Measurements from ENCODE around the gene PHLDB2.

The PHLDB2 gene

DNA sequence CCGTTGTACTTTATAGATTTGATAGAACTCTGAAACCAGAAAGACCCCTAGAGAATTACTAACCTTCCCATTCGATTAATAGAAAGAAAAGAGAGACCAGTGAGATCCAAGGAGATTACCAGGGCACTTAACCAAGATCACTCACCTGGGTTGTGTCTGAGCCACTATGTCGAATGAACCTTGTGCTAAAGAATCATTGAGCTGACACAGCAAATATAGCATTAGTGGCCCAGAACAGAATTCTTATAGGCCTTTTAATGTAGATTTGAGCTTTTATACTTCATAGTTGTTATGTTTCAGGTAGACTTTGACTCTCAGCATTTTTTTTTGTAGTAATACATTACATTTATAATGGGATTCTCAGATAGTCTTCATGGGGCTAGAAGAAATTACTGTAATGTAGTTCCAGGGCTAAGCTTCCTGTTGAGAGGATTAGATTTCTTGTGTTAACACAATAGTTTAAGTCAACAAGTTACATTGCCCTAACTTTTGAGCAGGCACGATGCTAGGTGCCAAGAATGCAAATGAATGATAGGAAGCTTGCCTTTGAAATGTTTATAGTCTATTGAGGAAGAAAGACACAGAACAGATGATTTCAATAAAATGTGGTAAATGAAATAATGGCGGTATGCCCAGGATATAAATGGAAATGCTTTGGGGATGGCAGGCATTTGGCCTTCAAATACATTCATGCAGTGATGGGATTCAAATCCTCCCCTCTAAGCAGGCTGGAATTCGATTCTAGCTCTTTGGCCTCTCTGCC is 95.3 kb downstream of the PHLDB2 start:
- TF ChIP-seq, protein P1, sequence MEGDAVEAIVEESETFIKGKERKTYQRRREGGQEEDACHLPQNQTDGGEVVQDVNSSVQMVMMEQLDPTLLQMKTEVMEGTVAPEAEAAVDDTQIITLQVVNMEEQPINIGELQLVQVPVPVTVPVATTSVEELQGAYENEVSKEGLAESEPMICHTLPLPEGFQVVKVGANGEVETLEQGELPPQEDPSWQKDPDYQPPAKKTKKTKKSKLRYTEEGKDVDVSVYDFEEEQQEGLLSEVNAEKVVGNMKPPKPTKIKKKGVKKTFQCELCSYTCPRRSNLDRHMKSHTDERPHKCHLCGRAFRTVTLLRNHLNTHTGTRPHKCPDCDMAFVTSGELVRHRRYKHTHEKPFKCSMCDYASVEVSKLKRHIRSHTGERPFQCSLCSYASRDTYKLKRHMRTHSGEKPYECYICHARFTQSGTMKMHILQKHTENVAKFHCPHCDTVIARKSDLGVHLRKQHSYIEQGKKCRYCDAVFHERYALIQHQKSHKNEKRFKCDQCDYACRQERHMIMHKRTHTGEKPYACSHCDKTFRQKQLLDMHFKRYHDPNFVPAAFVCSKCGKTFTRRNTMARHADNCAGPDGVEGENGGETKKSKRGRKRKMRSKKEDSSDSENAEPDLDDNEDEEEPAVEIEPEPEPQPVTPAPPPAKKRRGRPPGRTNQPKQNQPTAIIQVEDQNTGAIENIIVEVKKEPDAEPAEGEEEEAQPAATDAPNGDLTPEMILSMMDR (IDR thresholded peaks at IDR 0.05; ENCODE audit: low read depth, low read length), result no peak
- no peak overlapping the region for H3K4me3 ChIP-seq (ENCODE audit: low read depth, low read length)

DNA sequence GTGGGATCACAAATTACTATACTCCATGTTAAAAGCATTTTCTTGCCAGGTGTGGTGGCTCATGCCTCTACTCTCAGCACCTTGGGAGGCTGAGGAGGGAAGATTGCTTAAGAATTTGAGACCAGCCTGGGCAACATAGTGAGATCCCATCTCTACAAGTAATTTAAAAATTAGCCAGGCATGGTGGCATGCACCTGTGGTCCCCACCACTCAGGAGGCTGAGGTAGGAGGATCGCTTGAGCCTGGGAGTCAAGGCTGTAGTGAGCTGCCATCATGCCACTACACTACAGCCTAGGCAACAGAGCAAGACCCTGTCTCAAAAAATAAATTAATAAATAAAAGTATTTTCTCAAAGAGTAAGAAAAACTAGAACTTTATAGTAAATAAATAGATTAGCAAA is 96.8 kb downstream of the PHLDB2 start:
- TF ChIP-seq, protein P1 (IDR thresholded peaks at IDR 0.05; ENCODE audit: low read depth, low read length), result no peak

DNA sequence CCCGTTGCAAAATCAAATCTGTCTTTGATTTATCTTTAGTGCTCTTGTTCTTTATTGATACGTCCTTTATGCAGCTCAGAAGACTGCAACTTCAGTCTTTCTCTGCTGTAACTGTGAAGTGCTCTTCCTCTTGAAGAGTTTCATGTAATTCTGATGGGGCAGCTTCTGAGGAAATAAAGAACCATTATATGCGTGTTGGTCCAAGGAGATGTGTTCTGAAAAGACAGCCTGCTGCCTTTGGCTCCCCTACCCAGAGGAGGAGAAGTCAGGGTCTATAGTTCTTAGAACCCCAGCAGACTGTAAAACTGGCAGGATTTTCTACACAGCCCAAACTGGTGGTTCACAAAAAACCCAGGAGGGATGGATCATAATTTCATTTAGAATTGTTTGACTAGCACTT is 97.4 kb downstream of the PHLDB2 start:
- TF ChIP-seq, protein P1 (IDR thresholded peaks at IDR 0.05; ENCODE audit: low read depth, low read length), result no peak
- H3K4me3 ChIP-seq (ENCODE audit: low read depth, low read length), result no peak overlapping the region

More for the DNA sequence above, 96.8 kb downstream of the PHLDB2 start:
- no peak overlapping the region for H3K4me3 ChIP-seq (ENCODE audit: low read depth, low read length)

DNA sequence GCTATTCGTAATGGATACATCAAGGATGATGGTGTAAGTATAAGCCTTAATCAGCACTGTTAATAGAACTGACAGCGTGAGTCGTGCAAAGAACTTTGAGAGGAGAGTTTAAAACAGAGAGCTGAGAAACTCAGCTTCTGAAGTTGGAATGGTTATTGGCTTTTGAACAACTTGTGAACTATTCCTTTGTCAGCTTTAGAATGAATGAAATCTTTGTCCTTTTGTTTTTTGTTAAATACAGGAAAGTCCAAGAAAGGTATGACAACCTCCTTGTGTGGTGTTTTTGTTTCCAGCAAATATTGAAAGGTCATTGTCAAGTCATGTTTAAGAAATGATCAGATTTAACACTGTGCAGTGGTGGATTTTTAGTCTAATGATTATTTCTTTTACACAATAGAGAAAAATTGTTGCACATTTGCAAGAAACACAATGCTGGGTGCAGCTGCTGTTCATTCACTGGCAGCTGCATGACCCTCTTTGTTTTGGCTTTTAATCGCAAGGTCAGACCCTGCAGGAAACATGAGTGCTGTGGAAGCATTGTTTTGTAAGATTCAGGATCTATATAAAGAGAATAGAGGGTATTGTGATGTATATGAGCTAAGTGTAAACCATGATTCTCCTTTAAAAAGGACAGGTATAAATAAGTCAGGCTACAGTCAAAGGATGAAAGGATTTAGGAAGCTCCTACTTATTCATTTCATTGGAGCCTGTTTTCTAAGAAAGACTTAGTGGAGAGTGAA is 98.1 kb downstream of the PHLDB2 start:
- TF ChIP-seq, protein P1 (IDR thresholded peaks at IDR 0.05; ENCODE audit: low read depth, low read length), result no peak
- no peak overlapping the region for H3K4me3 ChIP-seq (ENCODE audit: low read depth, low read length)

DNA sequence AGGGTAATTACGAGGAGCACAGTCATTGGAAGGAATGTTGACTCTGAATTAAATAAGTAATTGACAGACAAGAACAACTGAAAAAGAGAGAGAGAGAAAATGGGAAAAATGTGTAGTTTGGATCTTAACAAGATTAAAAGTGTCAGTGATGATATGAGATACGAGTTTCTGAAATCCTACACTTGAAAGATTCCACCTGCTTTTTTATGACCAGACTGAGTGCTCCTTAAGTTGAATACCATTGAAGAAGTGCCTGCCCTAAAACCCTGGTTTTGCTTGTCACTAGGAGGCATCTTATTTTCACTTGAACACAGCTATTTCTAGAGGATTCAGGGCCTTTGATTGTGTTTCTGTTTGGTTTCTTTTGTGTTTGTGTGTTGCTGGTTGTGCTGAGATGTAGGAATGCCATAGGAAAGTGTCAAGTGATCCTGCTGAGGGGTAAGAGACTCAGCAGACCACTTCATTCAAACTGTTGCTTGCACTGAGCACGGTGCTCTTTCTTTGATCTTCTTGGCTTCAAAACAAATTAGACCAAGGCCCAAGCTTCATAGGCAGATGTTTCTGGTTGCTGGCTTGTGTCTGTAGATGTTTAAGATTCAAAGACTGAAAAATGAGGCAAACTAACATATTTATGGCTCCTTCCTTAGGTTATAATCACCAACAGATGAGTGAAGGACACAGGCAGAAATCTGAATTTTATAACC is 102.5 kb downstream of the PHLDB2 start:
- no peak overlapping the region for H3K4me3 ChIP-seq (ENCODE audit: low read depth, low read length)
- TF ChIP-seq, protein P1 (IDR thresholded peaks at IDR 0.05; ENCODE audit: low read depth, low read length), result no peak

DNA sequence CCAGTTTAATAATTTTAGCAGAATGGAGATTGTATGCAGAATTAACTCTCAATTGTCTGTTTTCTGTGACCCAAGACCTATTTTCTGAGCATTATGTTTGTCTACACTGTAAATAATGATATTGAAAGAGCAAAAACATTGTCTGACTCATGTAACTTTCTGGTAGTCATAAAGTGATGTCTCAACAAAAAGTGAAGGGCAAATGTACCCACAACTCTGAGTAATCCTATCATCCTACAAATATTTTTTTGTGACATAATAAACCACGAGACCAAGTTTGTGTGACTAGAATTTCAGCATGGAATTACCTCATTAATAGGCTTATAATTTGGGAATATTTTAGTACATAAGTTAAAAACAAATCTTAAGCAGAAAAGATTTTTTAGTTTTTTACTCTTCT is 104.4 kb downstream of the PHLDB2 start:
- TF ChIP-seq, protein P1 (IDR thresholded peaks at IDR 0.05; ENCODE audit: low read depth, low read length), result no peak
- H3K4me3 ChIP-seq (ENCODE audit: low read depth, low read length), result no peak overlapping the region

All from WI38 (cell line).